Measurements from ENCODE around the gene KAT5.
"Not testable (repeated sequence)": the region's sequence is repeated elsewhere in the genome, so short reads cannot be mapped to it uniquely, and the experiment has no call there.

KAT5 gene

GRCh38 chr11:65745049-65745448, 33.0 kb downstream of the KAT5 start:
- no peak for DNase-seq

- DNase-seq = not testable (repeated sequence)
These were observed 50.1 kb downstream of the KAT5 start for GRCh38 chr11:65762169-65762568.

DNA sequence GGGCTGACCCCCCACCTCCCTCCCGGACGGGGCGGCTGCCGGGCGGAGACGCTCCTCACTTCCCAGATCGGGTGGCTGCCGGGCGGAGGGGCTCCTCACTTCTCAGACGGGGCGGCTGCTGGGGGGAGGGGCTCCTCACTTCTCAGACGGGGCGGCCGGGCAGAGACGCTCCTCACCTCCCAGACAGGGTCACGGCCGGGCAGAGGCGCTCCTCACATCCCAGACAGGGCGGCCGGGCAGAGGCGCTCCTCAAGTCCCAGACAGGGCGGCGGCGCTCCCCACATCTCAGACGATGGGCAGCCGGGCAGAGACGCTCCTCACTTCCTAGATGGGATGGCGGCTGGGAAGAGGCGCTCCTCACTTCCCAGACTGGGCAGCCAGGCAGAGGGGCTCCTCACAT, 50.8 kb downstream of the KAT5 start:
- DNase-seq = not testable (repeated sequence)

DNA sequence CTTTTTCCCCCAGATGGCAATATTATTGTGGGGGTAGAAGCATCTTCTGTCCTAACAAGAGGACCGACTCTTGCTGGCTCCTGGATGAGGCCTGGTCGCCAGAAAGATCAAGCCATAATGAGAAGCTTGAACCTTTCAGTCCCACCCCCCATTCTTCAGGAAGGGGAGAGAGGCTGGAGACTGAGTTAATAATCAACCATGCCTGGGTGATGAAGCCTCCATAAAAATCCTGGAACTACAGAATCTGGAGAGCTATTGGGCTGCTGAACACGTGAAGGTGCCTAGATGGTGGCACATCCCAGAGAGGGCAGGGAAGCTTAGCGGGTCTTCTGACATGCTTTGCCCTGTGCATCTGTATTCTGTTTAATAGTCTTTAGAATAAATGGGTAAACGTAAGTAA, 52.4 kb downstream of the KAT5 start:
- DNase-seq = no peak

GRCh38 chr11:65766535-65766934, 54.5 kb downstream of the KAT5 start:
- no peak for DNase-seq

GRCh38 chr11:65767406-65767805, 55.4 kb downstream of the KAT5 start:
- no peak for DNase-seq

DNA sequence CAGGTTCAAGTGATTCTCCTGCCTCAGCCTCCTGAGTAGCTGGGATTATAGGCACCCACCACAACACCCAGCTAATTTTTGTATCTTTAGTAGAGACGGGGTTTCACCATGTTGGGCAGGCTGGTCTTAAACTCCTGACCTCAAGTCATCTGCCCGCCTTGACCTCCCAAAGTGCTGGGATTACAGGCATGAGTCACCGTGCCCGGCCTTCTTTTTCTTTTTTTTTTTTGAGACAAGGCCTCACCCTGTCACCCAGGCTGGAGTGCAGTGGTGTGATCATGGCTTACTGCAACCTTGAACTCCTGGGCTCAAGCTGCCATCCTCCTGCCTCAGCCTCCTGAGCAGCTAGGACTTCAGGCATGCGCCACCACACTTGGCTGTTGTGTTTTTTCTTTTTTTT, 55.8 kb downstream of the KAT5 start:
- not testable (repeated sequence) for DNase-seq
